ENCODE measurements around the gene MORC2. TPM values are rescaled to one million over a fixed set of nuclear protein-coding genes. Genes with fewer than 3 reads are reported as not detected.

The MORC2 gene
- polyA plus RNA-seq, 1 donor = 38.2 TPM

DNA sequence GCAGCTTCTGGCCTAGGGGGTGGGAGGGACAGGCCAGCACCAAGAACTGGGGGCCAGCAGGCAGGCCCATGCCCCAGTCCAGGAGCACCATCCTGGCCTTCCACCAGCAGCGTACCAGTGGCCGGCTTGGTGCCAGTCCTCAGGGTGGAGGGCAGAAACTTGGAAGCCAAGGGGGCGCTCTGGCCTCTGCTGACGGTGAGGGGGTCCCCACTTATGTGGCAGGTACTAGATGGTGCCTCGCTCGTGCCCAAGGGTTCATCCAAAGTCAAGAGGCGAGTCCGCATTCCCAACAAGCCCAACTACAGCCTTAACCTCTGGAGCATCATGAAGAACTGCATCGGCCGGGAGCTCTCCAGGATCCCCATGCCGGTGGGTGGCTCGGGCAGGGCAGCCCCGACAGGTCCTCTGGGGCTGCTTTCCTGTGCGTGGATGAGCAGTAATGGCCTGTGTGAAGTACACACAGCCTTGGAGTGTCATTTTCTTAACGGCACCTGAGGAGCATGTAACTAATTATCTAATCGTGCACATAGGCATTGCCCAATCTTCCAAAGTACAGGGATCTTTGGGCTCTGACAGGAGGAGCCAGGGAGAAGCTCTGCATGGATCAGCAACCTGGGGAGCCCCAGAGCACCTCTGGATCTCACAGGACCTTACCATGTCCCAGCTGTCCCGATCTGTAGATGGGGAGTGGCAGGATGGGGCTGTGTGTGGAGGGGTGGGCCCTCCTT is 79.1 kb downstream of the MORC2 start:
- DNase-seq = no peak

DNA sequence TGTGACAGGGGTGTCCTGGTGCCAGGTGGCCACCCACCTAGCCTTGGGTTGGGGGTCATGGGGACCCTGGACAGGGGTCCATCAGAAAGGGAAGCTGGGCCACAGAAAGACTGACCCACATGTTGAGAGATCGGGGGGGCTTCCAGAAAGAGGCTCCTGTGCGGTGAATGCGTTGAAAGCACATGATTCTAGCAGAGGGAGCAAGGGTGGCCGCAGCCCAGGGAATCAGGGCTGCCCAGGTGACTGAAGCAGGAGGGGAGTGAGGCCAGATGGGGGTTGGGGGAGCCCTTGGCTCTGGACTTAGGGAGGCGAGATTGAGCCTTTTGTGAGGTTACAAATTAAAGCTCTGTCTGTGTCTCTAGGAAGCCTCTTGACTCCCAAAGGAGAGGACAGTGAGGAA is 80.7 kb downstream of the MORC2 start:
- no peak for DNase-seq

DNA sequence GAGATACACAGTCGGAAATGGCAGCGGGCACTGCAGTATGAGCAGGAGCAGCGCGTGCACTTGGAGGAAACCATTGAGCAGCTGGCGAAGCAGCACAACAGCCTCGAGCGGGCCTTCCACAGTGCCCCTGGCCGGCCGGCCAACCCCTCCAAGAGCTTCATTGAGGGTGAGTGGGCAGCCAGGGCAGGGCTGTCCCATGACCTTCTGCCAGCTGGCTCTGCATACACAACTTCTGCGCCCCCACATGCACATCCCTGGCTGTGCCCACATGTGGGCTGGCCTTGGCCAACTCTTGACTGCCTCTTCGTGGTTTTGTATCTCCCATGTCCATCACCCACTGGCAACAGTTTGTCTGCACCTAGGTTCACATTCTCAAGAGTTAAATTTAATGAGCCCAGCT is 81.1 kb downstream of the MORC2 start:
- no peak for DNase-seq

DNA sequence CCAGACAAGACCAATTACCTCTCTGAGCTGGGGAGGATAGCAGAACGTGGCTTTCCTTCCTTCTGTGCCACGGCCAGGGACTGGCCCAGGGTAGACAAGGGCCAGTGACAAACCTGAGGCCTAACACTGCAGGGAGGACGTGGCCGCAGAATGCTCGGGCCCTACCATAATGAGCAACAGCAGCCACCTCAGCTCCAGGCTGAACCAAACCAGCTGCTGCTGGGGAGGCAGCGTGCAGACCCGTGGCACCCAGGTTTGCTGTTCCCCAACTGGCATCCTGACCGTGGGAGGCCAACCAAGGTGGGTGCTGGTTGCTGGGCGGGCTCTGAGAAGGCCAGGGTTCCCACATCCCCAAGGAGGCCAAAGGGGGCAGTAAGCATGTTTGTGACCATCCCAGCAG is 83.0 kb downstream of the MORC2 start:
- no peak for DNase-seq

DNA sequence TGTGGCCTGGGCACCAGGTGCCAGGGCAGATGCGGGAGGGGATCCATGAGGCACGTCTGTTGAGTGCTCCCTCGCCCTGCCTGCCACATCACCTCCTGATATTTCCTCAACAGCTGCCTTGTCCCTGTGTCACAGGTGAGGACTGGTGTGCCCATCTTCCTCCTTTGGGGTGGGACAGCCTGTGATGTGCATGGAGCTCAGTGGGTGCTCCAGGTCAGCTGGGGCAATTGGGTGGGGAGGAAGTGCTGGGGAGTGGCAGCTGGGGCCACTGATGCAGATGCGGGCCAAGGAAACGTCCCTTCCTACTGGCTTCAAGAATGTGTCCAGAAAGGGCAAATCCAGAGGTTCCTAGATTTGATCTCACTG is 83.6 kb downstream of the MORC2 start:
- DNase-seq = no peak

DNA sequence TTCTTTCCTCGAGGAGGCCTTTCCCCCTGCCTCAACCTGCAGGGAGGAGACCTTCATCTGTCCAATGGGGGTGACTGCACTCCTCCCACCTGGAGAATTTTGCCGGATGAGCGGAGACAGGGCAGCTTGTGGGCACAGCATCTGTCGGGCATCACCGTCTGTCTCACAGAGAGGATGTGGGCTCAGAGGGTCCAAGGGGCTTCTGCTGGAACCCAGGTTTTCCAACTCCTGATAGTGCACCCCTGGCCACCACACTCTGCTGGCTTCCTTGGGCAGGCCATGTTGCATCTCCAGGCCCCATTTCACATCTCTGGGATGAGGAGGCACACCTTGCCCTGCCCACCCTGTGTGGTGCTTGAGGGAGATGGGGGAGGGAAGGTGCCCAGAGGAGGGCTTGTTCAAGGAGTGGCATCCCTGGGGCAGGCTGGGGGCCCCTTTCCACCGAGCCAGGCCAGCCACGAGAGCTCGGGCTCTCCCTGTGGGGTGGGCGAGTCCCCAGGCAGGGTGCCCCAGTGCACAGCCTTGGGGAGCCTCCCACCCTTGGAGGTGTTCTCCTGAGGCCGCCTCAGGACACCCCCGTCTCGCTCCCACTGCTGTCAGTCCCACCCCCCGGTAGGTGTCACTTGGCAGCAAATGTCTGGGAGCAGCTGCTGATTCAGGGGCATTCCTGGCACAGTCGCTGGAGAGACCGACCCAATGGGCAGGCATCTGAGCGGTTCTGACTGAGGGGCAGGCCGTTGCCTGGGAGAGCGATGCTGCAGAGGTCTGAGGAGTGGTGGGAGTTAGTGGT is 84.2 kb downstream of the MORC2 start:
- DNase-seq = no peak

DNA sequence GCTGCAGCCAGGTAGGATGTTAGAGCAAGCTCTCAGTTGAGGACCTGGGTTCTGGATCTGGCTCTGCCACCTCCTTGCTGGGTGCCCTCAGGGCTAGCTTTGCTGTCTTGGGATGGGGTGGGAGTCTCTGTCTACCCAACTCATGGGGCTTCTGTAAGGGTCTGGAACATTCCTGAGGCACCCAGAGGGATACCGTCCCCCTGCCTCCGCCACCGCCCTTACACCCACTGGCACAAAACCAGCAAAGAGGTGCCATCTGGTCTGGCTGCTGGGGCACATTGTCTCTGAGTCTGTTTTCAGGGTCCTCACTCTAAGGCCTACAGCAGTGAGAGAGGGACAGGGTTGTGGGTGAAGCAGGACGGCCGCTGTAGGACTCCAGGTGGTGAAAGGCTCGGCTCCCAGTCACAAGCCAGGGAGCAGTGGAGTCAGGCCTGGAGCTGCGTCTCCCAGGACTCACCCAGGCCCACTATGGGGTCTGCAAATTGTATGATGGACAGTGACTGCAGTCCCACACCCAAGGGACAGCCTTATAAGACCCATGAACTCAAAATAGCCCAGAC is 84.9 kb downstream of the MORC2 start:
- DNase-seq = no peak

DNA sequence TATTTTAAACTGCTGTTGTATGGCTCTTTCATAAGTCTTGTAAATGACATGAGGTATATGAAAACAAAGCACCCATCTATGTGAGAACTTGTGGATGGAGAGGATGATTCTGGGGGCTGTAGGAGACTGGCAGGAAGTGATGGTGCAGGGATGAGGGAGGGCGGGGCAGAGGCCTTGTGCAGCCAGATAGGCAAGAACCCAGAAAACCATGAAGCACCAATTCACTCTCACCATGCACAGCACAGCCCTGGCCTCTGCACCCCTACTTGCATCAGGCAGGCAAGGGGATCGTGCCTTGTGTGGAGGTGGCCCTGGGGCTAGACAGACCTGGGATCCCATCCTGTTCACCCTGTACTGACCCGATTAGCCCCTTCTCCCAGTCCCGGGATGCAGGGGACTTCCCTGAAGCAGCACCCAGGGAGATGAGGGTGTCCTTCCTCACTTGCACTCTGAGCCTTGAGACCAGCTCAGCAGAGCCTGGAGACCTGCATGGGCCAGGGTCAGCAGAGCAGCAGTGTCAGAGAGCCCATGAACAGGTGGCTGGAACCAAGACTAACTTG is 85.5 kb downstream of the MORC2 start:
- DNase-seq = no peak

DNA sequence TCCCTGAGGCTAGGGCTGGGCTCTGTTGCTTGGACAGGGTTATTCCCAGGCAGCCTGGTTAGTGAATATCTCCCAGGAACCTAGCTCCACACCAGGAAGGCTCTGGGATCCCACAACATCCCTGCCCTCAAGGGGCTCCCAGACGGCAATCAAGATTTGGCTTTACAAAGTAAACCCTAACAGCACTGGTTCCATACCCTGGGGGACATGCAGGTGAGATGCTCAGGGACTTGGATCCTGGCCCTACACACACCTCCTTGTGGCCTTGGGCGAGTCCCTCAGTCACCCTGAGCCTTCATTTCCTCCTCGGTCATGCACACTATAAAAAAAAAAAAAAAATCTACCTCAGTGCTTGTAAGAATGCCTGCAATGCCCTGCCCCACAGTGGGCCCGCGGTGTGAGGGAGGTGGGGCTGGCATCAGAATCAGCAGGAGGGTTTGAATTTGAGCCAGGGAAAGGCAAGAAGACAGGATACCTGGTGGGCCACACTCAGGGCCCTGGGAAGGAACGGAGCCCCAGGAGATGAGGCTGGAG is 86.3 kb downstream of the MORC2 start:
- no peak for DNase-seq

DNA sequence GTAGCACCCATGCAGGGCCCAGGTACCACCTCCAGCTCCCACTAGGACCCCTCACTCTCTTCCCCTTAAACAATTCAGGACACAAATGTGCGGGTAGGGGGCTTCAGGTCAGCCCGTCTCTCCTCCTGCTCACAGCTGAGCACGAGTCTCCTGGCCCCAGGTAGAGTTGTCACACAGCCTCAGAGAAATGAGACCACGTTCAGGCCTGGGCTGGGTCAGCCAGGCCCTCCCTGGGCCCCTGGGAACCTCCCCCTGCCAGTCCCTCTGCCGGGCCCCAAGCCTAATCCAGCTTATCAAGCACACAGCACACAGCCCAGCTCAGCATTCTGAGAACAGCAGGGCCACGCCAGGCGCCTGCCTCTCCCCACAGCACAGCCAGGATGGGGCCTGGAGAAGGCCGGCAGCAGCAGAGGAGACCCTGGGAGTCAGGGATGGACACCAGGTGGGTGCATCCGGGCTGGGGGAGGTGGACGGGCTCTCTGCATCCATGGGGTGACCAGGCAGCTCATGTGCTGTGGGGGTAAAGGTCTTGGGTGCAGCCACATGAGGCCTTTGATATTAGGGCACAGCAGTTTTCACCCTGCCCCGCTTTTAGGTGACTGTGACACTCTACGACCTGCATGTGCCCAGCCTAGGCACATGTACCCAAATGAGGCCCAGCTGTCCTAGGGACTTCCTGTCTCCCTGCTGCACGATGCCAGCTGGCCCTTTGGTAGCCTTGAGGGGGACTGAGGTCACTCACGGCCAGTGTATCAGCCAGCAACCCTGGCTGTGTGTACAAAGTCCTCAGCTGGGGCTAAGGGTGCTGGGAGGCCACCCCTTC is 87.0 kb downstream of the MORC2 start:
- DNase-seq = no peak

DNA sequence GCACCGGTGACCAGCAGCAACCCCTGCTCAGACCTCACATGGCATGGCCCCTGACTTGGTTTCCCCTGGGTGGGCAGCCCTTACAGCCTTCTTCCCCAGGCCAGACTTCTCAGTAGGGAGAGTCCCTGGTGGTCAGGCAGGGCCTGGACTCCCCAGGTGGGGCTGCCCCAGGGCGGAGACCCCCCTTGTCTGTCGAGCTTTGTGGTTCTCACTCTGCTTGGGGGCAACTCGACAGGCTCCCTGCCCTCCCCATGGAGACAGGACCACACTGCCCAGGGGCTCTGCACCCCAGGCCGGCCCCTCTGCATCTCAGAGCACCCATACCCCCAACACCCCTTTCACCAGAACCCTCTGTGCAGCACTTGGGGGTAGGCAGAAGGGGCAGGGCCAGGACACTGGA is 87.7 kb downstream of the MORC2 start:
- no peak for DNase-seq

DNA sequence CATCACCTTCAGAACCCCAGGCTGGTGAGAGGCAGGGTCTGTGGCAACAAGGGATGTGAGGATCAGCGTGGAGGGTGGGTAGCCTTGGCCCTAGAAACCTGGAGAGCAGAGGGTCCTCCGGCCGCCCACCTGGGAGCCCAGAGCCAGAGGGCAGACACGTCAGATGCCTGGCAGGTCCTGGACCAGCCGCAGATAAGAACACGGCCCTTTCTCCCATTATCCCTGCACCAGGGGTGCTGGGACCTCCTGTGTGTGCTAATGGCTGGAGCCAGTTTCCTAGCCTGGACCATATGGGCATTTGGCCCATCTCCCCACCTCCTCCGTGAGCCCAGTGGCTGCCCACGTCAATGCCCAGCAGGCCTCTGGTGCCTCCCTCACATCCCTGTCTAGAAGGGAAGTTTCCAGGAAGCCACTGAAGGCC is 88.4 kb downstream of the MORC2 start:
- no peak for DNase-seq

DNA sequence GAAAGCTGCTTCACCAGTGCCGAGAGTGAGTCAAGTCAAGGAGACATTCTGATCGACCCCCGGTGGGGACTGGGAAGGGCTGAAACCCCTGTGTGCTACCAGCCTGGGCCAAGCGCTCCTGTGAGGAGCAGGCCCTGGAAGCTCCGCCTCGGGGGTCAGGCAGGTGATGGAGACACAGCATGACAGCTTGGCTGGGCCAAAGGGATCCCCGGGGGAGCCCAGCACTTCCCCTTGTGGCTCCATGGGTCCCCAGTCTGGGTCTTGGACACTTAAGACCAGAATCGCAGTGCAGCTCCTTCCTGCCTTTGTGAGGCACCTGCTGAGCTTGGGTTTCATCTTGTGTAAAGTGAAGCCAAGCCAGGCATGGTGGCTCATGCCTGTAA is 89.2 kb downstream of the MORC2 start:
- no peak for DNase-seq

DNA sequence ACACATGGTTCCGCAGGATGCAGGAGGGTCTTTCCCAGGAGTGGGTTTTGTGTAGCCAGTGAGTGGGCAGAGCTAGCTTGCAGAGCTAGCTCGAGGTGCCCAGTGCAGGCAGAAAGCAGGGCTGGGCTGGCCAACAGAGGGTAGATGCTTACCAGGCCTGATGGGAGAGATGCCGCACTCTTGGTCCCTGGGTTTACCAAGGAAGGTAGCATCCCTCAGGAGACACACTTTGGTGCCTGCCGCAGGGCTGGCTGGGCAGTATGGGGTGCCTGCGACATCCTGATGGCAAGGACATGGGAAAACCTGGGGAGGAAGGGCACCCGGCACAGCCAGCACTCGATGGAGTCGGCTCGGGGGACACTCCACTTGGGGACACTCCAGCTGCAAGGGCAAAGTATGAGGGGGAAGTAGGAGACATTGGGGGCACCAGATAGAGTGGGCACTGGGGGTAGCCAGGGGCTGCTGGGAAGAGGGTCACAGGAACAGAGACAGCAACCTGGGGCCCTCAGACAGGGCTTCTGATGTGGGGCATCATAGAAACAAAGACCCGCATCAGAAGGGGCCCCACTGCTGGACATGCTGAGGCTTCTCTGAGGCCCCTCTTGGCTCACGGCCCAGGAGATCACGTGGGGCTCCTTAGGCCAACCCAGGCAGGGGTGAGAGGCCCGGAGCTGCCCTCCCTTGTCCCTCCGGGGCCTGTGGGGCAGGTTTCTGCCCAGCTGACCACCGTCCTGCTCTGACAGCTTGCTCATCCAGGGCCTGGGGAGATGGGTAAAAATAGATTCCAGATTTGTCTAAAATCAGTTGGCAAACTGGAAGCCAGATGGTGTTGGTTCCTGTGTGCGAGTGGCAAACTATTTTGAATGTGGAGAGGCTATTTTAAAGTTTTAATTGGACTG is 89.8 kb downstream of the MORC2 start:
- no peak for DNase-seq

DNA sequence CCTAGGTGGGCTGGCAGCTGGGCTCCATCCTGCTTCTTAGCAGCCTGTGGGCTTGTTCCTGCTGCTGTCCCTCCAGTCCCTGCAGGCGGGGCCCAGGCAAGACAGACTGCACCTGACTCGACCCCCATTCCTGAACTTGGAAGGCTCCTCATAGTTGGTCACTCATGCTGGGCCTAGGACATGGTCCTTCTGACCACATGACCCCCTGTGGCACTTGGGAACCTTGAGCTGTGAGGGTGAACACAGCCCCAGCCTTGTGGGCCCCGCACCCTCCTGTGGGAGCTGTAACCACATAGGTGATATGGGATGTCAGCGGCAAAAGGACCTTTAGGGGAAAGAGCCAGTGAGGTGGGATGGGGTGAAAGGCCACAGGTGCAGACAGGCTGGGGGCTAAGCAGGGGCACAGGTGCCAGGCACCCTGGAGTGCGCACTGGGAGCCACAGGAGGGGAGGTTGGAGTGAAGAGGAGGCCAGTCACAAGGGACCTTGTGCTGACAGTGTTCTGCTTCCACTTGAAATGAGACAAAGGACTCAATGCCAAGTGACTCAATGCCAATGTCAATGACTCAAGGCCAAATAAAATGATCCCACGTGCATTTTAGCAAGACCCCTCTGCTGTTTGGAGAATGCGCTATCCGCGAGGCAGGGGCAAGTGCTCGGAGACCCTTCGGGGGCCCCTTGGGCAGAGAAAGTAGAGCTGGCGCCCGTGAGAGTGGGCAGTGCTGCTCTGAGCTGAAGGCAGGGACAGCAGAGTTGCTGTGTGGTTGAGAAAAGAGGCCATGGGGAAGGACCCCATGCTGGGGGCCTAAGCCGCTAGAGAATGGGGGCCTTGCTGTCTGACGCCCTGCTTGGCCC is 90.7 kb downstream of the MORC2 start:
- DNase-seq = no peak

DNA sequence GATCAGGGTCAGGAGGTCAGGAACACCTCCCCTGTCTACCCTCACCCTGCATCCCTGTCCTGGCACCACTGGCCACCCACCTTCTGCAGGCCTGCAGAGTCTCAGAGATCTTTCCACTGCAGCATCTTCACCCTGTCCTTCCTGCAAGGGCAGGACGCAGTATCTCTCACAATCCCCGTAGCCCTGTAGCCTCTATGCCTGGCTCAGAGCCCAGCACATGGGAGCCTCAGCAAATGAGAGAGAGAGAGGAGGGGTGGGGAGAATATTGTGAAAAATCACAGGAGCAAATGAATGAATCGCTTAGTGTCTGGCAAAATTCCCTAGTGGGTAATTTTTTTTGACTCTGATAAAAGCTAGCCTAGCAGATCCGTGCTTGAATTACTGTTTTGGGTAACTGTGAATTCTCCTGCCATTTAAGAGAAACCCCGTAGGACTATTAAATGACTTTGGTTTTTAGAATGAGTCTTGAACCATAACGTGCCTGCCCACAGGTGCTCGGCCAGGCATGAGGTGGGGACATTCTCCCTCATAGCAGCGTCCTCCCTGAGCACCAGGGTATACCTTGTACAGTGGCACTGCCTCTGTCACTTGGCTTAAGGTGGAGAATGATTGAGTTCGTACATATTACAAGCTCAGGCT is 91.5 kb downstream of the MORC2 start:
- DNase-seq = no peak

DNA sequence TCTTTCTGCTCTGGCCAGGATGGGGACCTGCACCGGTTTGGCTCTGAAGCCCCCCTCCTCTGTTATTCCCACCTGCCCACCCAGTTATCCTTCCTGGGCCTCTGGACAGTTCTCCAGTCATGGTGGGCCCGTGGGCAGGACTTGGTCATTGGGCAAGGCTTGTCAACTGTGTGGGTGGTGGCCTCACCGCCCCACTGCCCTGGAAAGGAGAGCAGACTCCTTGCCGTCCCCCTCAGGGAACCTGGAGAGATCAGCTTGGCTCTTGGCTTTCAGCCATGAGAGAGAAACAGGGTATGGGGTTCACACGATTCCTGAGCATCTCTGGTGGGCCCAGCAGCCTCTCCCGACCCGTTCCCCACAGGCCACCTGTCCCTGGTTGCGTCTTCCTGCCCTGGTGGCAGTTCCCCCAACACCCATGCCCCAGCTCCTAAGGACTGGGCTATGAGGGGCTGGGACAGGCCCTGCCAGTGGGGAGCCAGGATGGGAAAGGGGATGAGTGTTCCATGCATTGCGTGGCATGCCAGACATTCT is 92.3 kb downstream of the MORC2 start:
- DNase-seq = no peak

DNA sequence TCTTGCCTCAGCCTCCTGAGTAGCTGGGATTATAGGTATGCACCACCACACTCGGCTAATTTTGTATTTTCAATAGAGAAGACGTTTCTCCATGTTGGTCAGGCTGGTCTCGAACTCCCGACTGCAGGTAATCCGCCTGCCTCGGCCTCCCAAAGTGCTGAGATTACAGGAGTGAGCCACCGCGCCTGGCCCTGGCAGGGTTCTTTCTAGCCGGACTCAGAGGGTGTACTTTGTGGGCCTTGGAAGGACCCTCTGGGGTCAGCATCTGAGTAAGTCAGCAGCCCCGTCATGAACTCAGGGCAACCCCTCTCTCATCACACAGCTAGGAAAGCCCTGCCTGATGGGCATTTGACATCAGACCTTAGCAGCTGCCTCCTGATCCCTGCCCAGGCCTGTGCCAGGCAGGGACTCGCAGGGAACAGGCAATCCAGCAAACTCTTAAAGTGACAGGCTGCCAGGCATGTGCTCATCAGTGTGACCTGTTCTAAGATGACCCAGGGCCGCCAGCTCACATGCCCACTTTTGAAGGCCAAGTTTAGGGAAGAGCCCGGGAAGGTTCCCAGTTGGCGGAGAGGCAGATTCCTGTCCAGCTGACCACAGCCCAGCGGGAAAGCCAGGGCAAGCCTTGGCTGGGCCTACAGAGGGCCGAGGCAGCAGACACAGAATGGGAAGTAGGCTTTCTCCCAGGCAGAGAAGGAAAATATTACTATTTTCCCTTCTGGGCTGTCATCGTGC is 92.9 kb downstream of the MORC2 start:
- DNase-seq = no peak

Measured in left kidney (tissue), 2 donors.